GM11168 (cell line): ENCODE data around the gene CASP12.
"Not testable (repeated sequence)": the region's sequence is repeated elsewhere in the genome, so short reads cannot be mapped to it uniquely, and the experiment has no call there.

Experiments used
- in situ Hi-C: fragments of 300-500 bp; cut with MboI; formaldehyde crosslinking; loops from one replicate; pipeline ENCODE4 v1.12.0; 2022; ENCODE audit warnings: low sequenced_read_pairs; ENCODE audit not compliant: unreplicated experiment

Gene CASP12

DNA sequence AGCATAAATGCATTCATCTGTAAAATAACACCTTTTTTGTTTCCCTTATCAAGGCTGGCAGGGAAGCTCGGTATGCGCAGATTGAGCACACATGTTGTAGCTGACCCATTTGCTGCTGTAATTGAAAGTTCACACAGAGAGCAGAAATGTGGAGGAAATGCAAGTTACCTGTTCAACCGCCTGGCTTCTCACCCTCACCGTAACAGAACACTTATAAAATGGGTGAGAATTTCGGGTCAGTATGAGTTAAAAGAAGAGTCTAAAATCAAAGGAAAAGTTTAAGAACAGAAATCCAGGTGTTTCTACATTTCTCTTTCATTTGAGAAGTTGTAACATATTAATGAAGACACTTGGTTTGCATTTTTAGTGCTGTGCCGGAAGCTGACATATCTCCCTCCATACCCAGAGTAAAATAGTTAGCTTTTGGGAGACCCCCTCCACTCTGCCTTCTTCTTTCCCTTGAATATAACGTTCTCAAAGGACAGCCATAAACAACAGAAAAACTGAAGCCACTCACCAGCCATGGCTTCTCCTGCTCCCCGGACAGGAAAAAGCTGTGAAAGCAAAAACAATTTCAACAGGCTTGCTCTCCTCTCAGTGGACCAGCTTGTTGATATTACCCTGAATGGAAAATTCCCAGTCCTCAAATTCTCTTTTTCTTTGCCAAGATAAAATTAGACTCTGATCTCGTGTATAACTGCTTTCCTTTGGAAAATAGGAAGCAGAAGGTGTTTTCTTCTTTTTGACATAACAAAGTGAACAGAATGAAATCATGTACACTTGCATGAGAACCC, at the start of gene CASP12:
Gene CASP12, minus strand, starts transcription at position 570 of the 794 bp plus-strand sequence.
- in situ Hi-C loops = no loop called here

DNA sequence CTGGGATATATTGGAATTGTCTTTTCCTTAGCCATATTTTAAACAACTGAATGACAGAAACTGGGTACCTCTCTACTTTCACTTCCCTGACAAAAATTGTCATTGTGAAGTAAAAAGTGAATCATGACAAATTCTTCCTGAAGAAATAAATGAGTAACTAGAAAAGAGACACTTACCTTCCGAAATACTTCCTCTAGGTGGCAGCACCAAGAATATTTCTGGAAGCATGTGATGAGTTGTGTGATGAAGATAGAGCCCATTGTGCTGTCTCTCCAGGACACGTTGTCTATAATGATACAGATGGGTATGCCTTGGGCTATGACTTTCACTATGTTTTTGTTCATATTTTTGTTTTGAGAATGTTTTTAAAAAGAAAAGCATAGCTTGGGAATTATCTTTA, 48.6 kb upstream of the CASP12 start:
- in situ Hi-C loops = no loop called here

DNA sequence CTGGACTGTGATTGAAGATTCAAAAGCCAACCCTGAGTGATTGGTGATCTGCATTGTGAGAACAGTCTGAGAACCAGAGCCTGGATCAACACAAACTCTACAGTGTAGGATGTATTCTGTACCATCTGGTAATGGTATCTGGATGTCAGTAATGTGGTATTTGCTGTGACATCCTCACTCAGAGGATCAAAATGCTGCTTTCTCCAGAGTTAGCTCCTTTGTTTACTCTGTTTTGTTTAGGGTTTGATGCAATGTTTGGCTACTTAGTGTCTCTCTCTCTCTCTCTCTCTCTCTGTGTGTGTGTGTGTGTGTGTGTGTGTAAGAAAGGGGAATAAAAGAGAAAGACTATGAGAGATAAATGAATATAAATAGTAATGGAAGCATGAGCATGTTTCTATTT, 45.8 kb upstream of the CASP12 start:
- in situ Hi-C loops = no loop called here

- in situ Hi-C loops = no loop called here
These were observed 45.3 kb upstream of the CASP12 start for GRCh38 chr11:104943561-104943960.

GRCh38 chr11:104934594-104934993, 36.3 kb upstream of the CASP12 start:
- in situ Hi-C loops = no loop called here

DNA sequence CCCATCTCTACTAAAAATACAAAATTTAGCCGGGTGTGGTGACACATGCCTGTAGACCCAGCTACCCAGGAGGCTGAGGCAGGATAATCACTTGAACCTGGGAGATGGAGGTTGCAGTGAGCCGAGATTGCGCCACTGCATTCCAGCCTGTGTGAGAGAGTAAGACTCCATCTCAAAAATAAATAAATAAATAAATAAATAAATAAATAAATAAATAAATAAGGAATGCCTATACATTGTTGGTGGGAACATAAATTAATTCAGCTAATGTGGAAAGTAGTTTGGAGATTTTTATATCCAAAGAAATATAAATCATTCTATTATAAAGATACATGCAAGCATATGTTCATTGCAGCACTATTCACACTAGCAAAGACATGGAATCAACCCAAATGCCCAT, 35.8 kb upstream of the CASP12 start:
- in situ Hi-C loops = not testable (repeated sequence)

- in situ Hi-C loops = no loop called here
These were observed 30.6 kb upstream of the CASP12 start for GRCh38 chr11:104928811-104929210.

DNA sequence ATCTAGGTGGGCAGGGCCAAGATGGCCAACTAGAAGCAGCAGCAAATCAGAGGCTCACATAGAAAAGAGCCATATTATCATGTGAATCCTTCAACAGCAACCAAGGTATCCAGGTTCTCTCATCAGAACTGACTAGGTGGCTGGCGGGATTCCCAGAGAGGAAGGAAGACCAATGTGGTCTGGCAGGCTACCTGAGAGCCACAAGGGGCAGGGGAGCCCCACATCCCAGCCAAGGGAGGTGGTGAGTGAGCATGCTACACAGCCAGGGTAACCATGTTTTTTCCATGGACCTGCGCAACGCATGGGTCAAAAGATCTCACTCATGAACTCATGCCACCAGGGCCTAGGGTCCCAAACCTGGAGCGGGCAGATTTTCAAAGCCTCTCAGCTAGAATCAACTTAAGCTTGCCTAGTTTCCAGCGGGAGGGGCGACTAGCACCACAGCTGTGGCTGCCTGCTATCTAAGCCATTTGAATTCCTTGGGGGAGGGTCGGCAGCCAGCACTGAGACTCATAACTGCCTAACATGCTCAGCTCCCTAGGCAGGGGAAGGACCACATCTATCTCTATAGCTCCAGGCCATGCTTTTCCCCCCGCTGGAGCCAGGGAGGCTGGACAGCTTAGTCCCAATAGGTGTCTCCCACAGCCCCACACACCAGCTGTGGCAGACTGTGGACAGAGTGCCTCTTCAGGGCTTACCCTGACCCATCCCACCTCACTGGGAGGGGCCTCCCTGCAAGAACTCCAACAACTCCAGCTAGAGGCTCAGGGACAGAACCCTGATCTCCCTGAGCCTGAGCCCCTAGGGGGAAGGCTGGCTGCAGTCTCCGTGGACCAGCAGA, 28.7 kb upstream of the CASP12 start:
- in situ Hi-C loops = no loop called here

GRCh38 chr11:104925850-104926249, 27.6 kb upstream of the CASP12 start:
- in situ Hi-C loops = no loop called here

- in situ Hi-C loops = no loop called here
These were observed 20.0 kb upstream of the CASP12 start for GRCh38 chr11:104918113-104918824.

DNA sequence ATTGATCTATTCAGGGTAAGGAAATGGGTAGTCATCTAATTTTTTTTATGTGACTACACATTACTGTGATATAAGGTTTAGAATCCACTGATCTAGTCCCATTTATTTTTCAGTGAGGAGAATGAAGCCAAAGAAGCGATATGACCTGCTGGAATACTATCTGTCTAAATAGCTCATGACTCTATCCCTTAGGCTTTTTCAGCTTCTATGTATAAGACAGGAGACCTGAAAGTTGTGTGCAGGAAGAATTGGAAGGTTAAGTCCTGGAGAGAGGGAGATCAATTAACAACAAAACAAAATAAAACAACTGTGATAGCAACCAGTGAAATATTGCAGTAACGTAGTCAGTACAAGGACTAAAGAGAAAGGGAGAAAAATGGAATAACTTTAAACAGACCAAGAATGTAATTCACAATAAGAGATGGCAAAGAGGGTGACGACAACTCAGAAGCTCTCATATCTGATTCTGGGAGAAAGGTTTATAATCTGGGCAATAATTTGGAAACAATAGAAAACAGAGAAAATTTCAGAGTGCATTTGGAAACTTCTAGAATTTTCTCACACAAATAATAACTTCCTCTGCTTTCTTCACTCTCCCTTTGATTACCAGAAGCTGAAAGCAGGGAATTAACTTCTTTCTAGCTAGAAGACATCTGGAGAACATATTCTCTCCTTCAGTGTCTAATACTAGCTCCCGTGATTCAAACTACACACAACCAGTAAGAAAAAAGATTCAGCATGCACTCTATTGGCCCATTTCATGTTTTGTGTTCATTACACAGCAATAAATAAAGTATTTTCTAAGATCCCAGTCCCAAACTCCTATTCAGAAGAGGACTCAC, 19.2 kb upstream of the CASP12 start:
- in situ Hi-C loops = no loop called here

- in situ Hi-C loops = no loop called here
These were observed 18.2 kb upstream of the CASP12 start for GRCh38 chr11:104916442-104916841.

DNA sequence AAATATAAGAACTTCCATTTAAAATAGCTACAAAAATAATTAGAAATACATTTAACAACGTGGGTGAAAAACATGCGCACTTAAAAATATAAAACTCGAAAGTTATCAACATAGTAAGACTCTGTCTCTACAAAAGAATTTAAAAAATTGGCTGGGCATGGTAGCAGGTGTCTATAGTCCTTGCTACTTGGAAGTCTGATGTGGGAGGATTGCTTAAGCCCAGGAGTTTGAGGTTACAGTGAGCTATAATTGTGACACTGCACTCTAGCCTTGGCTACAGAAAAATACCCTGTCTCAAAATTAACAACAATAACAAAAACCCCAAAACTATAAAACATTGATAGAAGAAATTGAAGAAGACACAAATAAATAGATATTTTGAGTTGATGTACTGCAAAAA, 13.8 kb upstream of the CASP12 start:
- in situ Hi-C loops = loop anchor here (5.0 kb wide), 1 partner anchor 35 kb away; no protein-coding TSS in a partner anchor

GRCh38 chr11:104908186-104908531, 9.9 kb upstream of the CASP12 start:
- in situ Hi-C loops = no loop called here

GRCh38 chr11:104907521-104908185, 9.4 kb upstream of the CASP12 start:
- in situ Hi-C loops = no loop called here

DNA sequence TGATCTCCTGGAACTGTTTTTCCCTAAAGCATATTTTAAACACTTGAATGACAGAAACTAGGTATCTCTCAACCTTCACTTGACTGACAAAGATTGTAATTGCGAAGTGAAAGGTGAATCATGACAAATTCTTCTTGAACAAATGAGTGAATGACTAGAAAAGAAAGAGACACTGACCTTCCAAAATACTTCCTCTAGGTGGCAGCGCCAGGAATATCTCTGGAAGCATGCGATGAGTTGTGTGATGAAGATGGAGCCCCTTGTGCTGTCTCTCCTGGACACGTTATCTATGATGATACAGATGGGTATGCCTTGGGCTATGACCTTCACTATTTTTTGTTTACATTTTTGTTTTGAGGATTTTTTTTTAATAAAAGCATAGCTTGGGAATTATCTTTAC, 7.0 kb upstream of the CASP12 start:
- in situ Hi-C loops = no loop called here

DNA sequence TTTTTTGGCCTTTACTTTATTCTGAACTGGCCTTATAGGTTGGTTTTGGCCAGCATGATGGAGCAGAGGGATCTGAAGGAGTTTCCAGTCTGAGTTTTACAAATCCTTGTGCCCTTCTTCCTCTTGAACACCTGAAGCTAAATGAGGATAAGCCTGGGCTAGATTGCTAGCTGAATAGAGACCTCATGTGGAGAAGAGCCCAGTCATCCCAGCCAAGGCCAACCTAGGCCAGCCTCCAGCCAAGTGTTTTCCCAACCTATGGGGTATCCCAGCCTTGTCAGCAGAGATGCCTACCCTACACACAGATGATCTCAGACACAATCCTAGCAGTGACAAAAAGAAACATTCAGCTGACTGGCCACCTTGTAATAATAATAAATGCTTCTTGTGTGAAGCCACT, 966 bp upstream of the CASP12 start:
- in situ Hi-C loops = no loop called here

DNA sequence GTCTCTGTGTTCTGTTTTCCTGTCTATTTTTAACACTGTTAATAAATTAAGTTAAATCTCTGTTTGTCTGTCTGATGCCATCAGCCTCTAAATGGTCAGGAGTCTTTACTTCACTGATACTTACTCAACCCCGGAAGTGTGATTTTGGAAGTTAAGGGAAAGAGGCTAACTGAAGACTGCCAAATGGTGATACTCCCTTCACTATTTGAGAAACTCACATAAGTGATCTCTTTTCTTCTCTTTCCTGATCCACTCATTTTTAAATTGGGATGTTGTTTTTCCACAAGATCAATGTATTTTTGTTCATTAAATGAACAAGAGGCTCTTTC, 389 bp upstream of the CASP12 start:
- in situ Hi-C loops = no loop called here

DNA sequence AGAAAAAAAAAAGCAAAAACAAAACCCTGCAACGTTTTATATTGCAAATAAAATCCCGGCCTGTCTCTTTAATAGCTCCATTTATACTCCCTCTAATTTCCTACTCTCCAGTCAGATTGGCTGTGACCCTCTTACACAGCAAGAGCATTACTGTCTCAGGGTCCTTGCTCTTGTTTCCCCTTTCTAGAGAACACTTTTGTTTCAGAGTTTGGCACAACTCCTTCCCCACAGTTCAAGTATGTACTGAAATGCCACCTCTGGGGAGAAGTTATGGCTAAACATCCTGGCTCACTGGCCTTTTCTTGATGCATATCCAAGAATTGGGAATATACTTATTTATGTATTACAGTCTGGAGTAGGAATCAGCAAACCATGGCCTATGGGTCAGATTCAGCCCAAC, 2.6 kb downstream of the CASP12 start:
- in situ Hi-C loops = no loop called here

- in situ Hi-C loops = no loop called here
These were observed 4.4 kb downstream of the CASP12 start for GRCh38 chr11:104893876-104894275.
